GM12873 (cell line): ENCODE results near the gene CERS5.

ENCODE experiments used
- CTCF ChIP-seq: IDR thresholded peaks from 2 replicates; pipeline ENCODE4 v1.5.1; 2012; ENCODE audit warnings: low read depth, mild to moderate bottlenecking, moderate library complexity, low read length, control low read depth; ENCODE audit not compliant: insufficient read depth; ENCODE audit errors: missing control alignments

Gene CERS5

GRCh38 chr12:50112456-50113218 lies 54.5 kb downstream of the CERS5 start:
- no peak for TF ChIP-seq CTCF

- peak; percentile 93 for TF ChIP-seq CTCF
Observed at GRCh38 chr12:50111693-50112455, 55.3 kb downstream of the CERS5 start, which contains the start of gene COX14. Gene COX14 (plus strand): TSS chr12:50112236. CDS start chr12:50120044, 7,808 bp downstream.

GRCh38 chr12:50111395-50111692 lies 55.8 kb downstream of the CERS5 start:
- no peak for TF ChIP-seq CTCF

GRCh38 chr12:50110762-50111351 lies 56.3 kb downstream of the CERS5 start:
- peak; percentile 14 for TF ChIP-seq CTCF

GRCh38 chr12:50110127-50110761 lies 56.9 kb downstream of the CERS5 start:
- TF ChIP-seq CTCF, result no peak

- TF ChIP-seq CTCF, result no peak
Observed at GRCh38 chr12:50109319-50109718, 57.9 kb downstream of the CERS5 start.
